GM23338 (cell line): ENCODE results near the gene USP32. TPM values are rescaled to one million over a fixed set of nuclear protein-coding genes. Genes with fewer than 3 reads are reported as not detected.
A peak's percentile ranks its signal among the peaks of the same experiment; 100 is the strongest.

Source experiments
- ATAC-seq: fragments of 200-7000 bp; cut with Tn5 transposase; 3 replicates; pipeline ENCODE4 v1.9.1; 2020
- DNase-seq: peaks from one replicate; pipeline ENCODE4 v3.0.0-alpha.2; 2015; ENCODE audit warnings: low spot score
- H2AFZ ChIP-seq: fragments of 200-600 bp; sonication (generic); 2 replicates; pipeline ENCODE4 v1.8.0; 2016; ENCODE audit warnings: antibody characterized with exemption, mild to moderate bottlenecking, moderate library complexity
- H3F3A ChIP-seq: fragments of 200-600 bp; sonication (generic); replicated peaks from 2 replicates; pipeline ENCODE4 v1.8.0; 2017; ENCODE audit warnings: antibody characterized with exemption, mixed run types, low read depth
- H3K27ac ChIP-seq: fragments of 200-600 bp; sonication (generic); 2 replicates; pipeline ENCODE4 v1.6.1; 2016; ENCODE audit warnings: low read depth
- H3K27me3 ChIP-seq: fragments of 200-600 bp; sonication (generic); 2 replicates; pipeline ENCODE4 v1.8.0; 2016; ENCODE audit warnings: mild to moderate bottlenecking, mixed run types, moderate library complexity; ENCODE audit not compliant: insufficient read depth
- H3K36me3 ChIP-seq: fragments of 200-600 bp; sonication (generic); 2 replicates; pipeline ENCODE4 v1.8.0; 2016; ENCODE audit warnings: mild to moderate bottlenecking; ENCODE audit not compliant: insufficient read depth
- H3K4me1 ChIP-seq: fragments of 200-600 bp; sonication (generic); 2 replicates; pipeline ENCODE4 v1.8.0; 2016; ENCODE audit warnings: mild to moderate bottlenecking, moderate library complexity; ENCODE audit not compliant: insufficient read depth
- H3K4me2 ChIP-seq: fragments of 200-600 bp; sonication (generic); 2 replicates; pipeline ENCODE4 v1.7.1; 2017; ENCODE audit warnings: mixed run types
- H3K4me3 ChIP-seq: fragments of 200-600 bp; sonication (generic); 2 replicates; pipeline ENCODE4 v1.6.1; 2016; ENCODE audit warnings: mixed run types
- H3K79me2 ChIP-seq: fragments of 200-600 bp; sonication (generic); replicated peaks from 2 replicates; pipeline ENCODE4 v1.8.0; 2017; ENCODE audit warnings: mild to moderate bottlenecking; ENCODE audit not compliant: insufficient read depth
- H3K9me2 ChIP-seq: fragments of 200-600 bp; sonication (generic); 2 replicates; pipeline ENCODE4 v1.8.0; 2017; ENCODE audit not compliant: insufficient read depth
- H4K20me1 ChIP-seq: fragments of 200-600 bp; sonication (generic); replicated peaks from 2 replicates; pipeline ENCODE4 v1.8.0; 2017; ENCODE audit warnings: mild to moderate bottlenecking; ENCODE audit not compliant: insufficient read depth
- H3K27ac Mint-ChIP-seq: 2 replicates; pipeline ENCODE4 v1.8.0; 2020; ENCODE audit warnings: inconsistent platforms, mild to moderate bottlenecking, moderate library complexity, mixed read lengths
- H3K27me3 Mint-ChIP-seq: 3 replicates; pipeline ENCODE4 v1.8.0; 2022; ENCODE audit warnings: low read depth, mild to moderate bottlenecking, moderate library complexity, mixed read lengths, inconsistent platforms; ENCODE audit not compliant: insufficient read depth, poor library complexity
- H3K36me3 Mint-ChIP-seq: 3 replicates; pipeline ENCODE4 v1.8.0; 2021; ENCODE audit warnings: low read depth, mild to moderate bottlenecking, inconsistent platforms, moderate library complexity, mixed read lengths
- H3K4me1 Mint-ChIP-seq: 3 replicates; pipeline ENCODE4 v1.8.0; 2020; ENCODE audit warnings: mild to moderate bottlenecking, inconsistent platforms, mixed read lengths
- H3K4me3 Mint-ChIP-seq: 3 replicates; pipeline ENCODE4 v1.8.0; 2021; ENCODE audit warnings: moderate library complexity, mild to moderate bottlenecking, inconsistent platforms, mixed read lengths
- H3K9me3 Mint-ChIP-seq: 3 replicates; pipeline ENCODE4 v1.8.0; 2020; ENCODE audit warnings: moderate library complexity, mild to moderate bottlenecking, inconsistent platforms, mixed read lengths
- CREB1 ChIP-seq: fragments of 250-450 bp; sonication (Bioruptor Pico); IDR thresholded peaks from 2 replicates; pipeline ENCODE4 v1.5.0; 2020; ENCODE audit warnings: low read depth, mild to moderate bottlenecking, moderate library complexity
- EZH2 ChIP-seq: fragments of 200-600 bp; sonication (generic); IDR thresholded peaks from one replicate; pipeline ENCODE4 v1.8.0; 2017; ENCODE audit warnings: antibody characterized with exemption, mild to moderate bottlenecking, low read depth; ENCODE audit not compliant: unreplicated experiment
- EZH2phosphoT487 ChIP-seq: fragments of 200-600 bp; sonication (generic); IDR thresholded peaks from one replicate; pipeline ENCODE4 v1.8.1; 2018; ENCODE audit warnings: antibody characterized with exemption; ENCODE audit not compliant: unreplicated experiment
- JUNB ChIP-seq: IDR thresholded peaks from one replicate; pipeline ENCODE4 v1.6.1; 2016; ENCODE audit warnings: antibody characterized with exemption; ENCODE audit not compliant: unreplicated experiment
- NANOG ChIP-seq: IDR thresholded peaks from 2 replicates; pipeline ENCODE4 v1.6.1; 2016; ENCODE audit warnings: antibody characterized with exemption, borderline replicate concordance
- POLR2AphosphoS5 ChIP-seq: IDR thresholded peaks from 2 replicates; pipeline ENCODE4 v1.6.1; 2016; ENCODE audit warnings: antibody characterized with exemption, low read depth
- STAT1 ChIP-seq: IDR thresholded peaks from one replicate; pipeline ENCODE4 v1.6.1; 2016; ENCODE audit warnings: antibody characterized with exemption; ENCODE audit not compliant: unreplicated experiment
- ZNF114 ChIP-seq: fragments of 250-450 bp; sonication (Bioruptor Pico); IDR thresholded peaks from 2 replicates; pipeline ENCODE4 v1.5.0; 2020; ENCODE audit warnings: mild to moderate bottlenecking, moderate library complexity
- ZNF331 ChIP-seq: fragments of 250-450 bp; sonication (Bioruptor Pico); IDR thresholded peaks from 2 replicates; pipeline ENCODE4 v1.5.0; 2020; ENCODE audit warnings: low read depth, mild to moderate bottlenecking, moderate library complexity
- polyA plus RNA-seq: library from polyadenylated mRNA; unstranded; fragments of >200 nt; fragmentation: Nextera tagmentation; extraction: Ambion mirVana; gene quantifications from 2 replicates; pipeline ENCODE4 v1.2.1, GENCODE V29; 2016
- total RNA-seq: library from RNA; depleted of rRNA; stranded (reverse); fragments of >200 nt; shearing (Covaris generic); gene quantifications from 2 replicates; pipeline ENCODE4 v1.2.3, GENCODE V29; 2014
- TF ChIP-seq, protein P1 (sequence below): fragments of 250-450 bp; sonication (Bioruptor Pico); IDR thresholded peaks from 2 replicates; pipeline ENCODE4 v1.5.0; 2020; ENCODE audit warnings: mild to moderate bottlenecking, moderate library complexity
- TF ChIP-seq, protein P2 (sequence below): IDR thresholded peaks from 2 replicates; pipeline ENCODE4 v1.6.1; 2016; ENCODE audit warnings: antibody characterized with exemption
- TF ChIP-seq, protein P3 (sequence below): IDR thresholded peaks from one replicate; pipeline ENCODE4 v1.6.1; 2018; ENCODE audit warnings: antibody characterized with exemption; ENCODE audit not compliant: unreplicated experiment

The USP32 gene
- total and polyA plus RNA-seq, 2 experiments from 2014 or later: 43.6 to 129 TPM

DNA sequence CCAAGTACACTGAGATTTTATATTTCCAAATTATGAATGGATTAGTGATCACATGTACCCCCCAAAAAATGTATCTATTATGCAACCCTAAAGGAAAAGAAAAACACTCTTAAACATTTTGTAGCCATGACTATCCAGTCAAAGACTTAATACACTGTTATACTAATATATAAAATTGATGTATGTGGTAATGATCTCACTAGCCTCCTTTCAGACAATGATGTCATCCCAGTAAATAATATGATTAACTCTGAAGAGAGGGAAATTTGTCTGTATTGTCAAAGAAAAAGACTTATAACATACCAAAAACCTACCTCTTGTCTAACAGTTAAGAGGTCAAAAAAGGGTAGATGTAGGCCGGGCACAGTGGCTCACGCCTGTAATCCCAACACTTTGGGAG is 80.7 kb downstream of the USP32 start (continued):
- TF ChIP-seq, protein P1, sequence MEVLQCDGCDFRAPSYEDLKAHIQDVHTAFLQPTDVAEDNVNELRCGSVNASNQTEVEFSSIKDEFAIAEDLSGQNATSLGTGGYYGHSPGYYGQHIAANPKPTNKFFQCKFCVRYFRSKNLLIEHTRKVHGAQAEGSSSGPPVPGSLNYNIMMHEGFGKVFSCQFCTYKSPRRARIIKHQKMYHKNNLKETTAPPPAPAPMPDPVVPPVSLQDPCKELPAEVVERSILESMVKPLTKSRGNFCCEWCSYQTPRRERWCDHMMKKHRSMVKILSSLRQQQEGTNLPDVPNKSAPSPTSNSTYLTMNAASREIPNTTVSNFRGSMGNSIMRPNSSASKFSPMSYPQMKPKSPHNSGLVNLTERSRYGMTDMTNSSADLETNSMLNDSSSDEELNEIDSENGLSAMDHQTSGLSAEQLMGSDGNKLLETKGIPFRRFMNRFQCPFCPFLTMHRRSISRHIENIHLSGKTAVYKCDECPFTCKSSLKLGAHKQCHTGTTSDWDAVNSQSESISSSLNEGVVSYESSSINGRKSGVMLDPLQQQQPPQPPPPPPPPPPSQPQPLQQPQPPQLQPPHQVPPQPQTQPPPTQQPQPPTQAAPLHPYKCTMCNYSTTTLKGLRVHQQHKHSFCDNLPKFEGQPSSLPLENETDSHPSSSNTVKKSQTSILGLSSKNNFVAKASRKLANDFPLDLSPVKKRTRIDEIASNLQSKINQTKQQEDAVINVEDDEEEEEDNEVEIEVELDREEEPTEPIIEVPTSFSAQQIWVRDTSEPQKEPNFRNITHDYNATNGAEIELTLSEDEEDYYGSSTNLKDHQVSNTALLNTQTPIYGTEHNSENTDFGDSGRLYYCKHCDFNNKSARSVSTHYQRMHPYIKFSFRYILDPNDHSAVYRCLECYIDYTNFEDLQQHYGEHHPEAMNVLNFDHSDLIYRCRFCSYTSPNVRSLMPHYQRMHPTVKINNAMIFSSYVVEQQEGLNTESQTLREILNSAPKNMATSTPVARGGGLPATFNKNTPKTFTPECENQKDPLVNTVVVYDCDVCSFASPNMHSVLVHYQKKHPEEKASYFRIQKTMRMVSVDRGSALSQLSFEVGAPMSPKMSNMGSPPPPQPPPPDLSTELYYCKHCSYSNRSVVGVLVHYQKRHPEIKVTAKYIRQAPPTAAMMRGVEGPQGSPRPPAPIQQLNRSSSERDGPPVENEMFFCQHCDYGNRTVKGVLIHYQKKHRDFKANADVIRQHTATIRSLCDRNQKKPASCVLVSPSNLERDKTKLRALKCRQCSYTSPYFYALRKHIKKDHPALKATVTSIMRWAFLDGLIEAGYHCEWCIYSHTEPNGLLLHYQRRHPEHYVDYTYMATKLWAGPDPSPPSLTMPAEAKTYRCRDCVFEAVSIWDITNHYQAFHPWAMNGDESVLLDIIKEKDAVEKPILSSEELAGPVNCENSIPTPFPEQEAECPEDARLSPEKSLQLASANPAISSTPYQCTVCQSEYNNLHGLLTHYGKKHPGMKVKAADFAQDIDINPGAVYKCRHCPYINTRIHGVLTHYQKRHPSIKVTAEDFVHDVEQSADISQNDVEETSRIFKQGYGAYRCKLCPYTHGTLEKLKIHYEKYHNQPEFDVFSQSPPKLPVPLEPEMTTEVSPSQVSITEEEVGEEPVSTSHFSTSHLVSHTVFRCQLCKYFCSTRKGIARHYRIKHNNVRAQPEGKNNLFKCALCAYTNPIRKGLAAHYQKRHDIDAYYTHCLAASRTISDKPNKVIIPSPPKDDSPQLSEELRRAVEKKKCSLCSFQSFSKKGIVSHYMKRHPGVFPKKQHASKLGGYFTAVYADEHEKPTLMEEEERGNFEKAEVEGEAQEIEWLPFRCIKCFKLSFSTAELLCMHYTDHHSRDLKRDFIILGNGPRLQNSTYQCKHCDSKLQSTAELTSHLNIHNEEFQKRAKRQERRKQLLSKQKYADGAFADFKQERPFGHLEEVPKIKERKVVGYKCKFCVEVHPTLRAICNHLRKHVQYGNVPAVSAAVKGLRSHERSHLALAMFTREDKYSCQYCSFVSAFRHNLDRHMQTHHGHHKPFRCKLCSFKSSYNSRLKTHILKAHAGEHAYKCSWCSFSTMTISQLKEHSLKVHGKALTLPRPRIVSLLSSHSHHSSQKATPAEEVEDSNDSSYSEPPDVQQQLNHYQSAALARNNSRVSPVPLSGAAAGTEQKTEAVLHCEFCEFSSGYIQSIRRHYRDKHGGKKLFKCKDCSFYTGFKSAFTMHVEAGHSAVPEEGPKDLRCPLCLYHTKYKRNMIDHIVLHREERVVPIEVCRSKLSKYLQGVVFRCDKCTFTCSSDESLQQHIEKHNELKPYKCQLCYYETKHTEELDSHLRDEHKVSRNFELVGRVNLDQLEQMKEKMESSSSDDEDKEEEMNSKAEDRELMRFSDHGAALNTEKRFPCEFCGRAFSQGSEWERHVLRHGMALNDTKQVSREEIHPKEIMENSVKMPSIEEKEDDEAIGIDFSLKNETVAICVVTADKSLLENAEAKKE: no peak
- TF ChIP-seq, protein P2, sequence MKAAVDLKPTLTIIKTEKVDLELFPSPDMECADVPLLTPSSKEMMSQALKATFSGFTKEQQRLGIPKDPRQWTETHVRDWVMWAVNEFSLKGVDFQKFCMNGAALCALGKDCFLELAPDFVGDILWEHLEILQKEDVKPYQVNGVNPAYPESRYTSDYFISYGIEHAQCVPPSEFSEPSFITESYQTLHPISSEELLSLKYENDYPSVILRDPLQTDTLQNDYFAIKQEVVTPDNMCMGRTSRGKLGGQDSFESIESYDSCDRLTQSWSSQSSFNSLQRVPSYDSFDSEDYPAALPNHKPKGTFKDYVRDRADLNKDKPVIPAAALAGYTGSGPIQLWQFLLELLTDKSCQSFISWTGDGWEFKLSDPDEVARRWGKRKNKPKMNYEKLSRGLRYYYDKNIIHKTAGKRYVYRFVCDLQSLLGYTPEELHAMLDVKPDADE: no peak

DNA sequence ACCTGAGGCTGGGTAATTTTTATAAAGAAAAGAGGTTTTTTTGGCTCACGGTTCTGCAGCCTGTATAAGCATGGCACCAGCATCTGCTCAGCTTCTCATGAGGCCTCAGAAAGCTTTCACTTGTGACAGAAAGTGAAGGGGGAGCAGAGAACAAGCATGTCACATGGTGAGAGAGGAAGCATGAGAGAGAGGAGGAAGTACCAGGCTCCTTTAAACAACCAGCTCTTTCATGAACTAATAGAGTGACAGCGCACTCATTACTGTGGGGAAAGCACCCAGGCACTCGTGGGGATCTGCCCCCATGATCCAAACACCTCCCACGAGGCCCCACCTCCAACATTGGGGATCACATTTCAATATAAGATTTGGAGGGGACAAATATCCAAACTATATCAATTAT is 86.8 kb downstream of the USP32 start:
- H3F3A ChIP-seq: no peaks in the 10 kb centered on the region
- ATAC-seq (peak; percentile 63), DNase-seq (peak; percentile 45)
- Mint-ChIP-seq H3K9me3 (no peaks in the 10 kb centered on the region), H3K4me3 (no peak overlapping the region), H3K4me1 (peaks cover 21% of the 10 kb centered on the region), H3K36me3 (peaks cover 4% of the 10 kb centered on the region; the same call in 1 of the 3 replicates), H3K27ac (no peak overlapping the region), H3K27me3 (peaks cover 4% of the 10 kb centered on the region)
- H3K27me3 ChIP-seq: no peaks in the 10 kb centered on the region
- H3K27ac ChIP-seq: no peak overlapping the region
- H3K4me2 ChIP-seq: no peak overlapping the region
- peaks cover 32% of the 10 kb centered on the region for H3K4me1 ChIP-seq
- TF ChIP-seq JUNB (no peak), STAT1 (no peak), NANOG (no peak), POLR2AphosphoS5 (no peak), EZH2 (no peak), CREB1 (CRISPR knock-in tag) (no peak), ZNF331 (no peak), ZNF114 (CRISPR knock-in tag) (no peak), EZH2phosphoT487 (no peak)
- TF ChIP-seq, protein P2: no peak
- TF ChIP-seq, protein P3, sequence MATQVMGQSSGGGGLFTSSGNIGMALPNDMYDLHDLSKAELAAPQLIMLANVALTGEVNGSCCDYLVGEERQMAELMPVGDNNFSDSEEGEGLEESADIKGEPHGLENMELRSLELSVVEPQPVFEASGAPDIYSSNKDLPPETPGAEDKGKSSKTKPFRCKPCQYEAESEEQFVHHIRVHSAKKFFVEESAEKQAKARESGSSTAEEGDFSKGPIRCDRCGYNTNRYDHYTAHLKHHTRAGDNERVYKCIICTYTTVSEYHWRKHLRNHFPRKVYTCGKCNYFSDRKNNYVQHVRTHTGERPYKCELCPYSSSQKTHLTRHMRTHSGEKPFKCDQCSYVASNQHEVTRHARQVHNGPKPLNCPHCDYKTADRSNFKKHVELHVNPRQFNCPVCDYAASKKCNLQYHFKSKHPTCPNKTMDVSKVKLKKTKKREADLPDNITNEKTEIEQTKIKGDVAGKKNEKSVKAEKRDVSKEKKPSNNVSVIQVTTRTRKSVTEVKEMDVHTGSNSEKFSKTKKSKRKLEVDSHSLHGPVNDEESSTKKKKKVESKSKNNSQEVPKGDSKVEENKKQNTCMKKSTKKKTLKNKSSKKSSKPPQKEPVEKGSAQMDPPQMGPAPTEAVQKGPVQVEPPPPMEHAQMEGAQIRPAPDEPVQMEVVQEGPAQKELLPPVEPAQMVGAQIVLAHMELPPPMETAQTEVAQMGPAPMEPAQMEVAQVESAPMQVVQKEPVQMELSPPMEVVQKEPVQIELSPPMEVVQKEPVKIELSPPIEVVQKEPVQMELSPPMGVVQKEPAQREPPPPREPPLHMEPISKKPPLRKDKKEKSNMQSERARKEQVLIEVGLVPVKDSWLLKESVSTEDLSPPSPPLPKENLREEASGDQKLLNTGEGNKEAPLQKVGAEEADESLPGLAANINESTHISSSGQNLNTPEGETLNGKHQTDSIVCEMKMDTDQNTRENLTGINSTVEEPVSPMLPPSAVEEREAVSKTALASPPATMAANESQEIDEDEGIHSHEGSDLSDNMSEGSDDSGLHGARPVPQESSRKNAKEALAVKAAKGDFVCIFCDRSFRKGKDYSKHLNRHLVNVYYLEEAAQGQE: no peak
- H3K36me3 ChIP-seq: no peaks in the 10 kb centered on the region
- H3K79me2 ChIP-seq: peaks cover 96% of the 10 kb centered on the region
- no peak overlapping the region for H3K4me3 ChIP-seq
- H4K20me1 ChIP-seq: peaks cover 51% of the 10 kb centered on the region
- no peak overlapping the region for H2AFZ ChIP-seq
- no peaks in the 10 kb centered on the region for H3K9me2 ChIP-seq
